Hematopoietic multipotent progenitor cell treated with erythropoietin and hydrocortisone succinate and interleukin-3 and kit ligand, for 17 days (in vitro differentiated cells): ENCODE measurements around the gene BTBD6.
"Not testable (repeated sequence)": the region's sequence is repeated elsewhere in the genome, so short reads cannot be mapped to it uniquely, and the experiment has no call there.

Experiments used
- DNase-seq: peaks from one replicate; pipeline ENCODE4 v3.0.0-alpha.2; 2015; ENCODE audit warnings: low spot score

BTBD6 gene

DNA sequence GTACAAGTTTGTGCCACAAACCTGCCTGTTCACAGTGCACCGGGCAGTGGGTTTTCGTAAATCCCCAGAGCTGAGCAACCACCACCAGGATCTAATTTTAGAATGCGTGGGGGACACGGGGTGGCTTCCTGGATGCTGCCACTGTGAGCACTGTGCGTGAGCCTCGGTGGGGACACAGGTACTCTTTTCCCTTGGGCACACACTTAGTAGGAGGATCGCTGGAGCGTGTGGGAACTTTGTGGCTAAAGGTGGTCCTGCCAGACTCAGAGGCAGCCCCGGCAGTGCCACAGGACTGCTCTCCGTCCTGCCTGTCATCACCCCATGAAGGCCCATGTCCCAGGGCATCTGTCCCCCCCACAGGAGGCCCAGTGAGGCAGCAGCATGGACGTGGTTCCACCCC, 21.1 kb downstream of the BTBD6 start:
- no peak for DNase-seq

DNA sequence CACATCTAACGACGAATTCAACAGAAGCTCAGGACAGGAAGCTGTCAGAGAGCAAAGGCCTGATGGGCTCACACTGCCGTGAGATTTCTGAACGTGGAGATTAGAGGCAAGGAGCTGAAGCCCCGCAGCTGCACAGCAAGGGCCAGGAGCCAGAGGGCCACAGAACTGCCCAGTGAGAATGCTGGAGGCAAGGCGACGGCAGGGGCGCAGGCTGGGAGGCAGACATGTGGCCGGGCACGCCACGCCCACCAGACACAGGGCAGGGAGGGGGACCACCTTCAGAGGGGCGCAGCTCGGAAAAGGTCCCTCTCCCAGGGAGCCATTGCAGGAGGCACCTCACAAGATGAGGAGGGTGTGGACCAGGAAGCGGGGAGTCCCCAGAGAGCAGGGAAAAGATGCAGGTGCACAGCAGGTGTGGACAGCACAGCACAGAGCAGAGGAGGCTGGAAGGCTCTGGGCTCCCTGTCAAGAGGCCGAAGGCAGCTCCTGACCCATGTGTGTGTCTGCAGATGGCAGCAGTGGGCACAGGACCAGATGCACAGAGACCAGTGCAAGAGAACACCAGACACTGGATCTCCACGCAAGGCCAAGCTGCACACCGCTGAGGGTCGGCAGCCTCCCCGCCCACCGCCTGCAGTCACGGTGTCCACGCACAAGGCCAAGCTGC, 23.0 kb downstream of the BTBD6 start:
- no peak for DNase-seq

DNA sequence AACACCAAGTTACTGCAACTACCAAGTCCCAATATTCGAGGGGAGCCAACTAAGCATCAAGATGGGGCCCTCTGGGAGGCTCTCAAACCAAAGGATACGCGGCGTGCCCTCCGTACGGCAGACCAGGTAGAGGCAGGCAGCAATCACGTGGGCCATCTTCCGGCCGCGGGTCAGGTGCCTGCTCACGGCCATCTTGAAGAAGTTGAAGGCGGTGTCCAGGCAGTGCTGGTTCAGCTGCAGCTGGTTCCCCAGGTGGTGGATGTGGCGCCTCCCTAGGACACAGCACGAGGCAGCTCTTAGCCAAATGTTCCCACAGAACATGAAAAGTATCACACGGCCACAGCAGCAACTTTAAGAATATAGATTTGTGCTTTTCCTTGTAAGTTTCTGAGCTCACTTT, 24.3 kb downstream of the BTBD6 start:
- DNase-seq = no peak

DNA sequence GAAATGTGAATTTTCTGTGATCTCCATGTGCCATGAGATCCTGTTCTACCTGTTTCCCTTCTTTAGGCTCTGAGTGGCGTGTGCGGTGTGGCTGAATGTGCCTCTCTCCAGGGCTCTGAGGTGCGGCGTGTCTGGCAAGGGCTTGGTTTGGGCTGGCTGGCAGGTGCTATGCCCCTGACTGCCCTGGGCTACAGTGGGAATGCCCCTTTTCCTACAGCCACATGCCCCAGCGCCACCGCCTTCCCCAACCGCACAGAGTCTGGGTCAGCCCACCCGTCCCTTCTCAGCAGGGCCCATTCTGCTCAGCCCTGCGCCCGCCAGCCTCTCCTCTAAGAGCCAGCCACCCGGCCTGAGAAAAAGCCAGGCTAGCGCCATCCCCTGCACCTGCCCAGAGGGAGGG, 24.7 kb downstream of the BTBD6 start:
- no peak for DNase-seq

DNA sequence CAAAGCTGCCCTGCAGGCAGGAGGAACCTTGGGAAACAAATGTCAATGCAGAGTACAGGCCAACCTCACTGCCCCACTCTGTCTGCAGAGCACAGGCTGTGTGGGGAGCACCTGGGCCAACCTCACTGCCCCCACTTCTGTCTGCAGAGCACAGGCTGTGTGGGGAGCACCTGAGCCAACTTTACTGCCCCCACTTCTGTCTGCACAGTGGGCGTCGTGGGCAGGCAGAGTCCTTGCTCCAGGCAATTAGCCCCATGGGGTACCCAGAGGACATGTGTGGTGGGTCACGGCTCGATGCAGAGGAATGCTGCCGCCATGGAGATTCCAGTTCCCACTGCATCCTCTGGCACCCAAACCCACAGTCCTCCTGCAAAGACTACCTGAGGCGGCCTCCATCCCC, 26.3 kb downstream of the BTBD6 start:
- no peak for DNase-seq

DNA sequence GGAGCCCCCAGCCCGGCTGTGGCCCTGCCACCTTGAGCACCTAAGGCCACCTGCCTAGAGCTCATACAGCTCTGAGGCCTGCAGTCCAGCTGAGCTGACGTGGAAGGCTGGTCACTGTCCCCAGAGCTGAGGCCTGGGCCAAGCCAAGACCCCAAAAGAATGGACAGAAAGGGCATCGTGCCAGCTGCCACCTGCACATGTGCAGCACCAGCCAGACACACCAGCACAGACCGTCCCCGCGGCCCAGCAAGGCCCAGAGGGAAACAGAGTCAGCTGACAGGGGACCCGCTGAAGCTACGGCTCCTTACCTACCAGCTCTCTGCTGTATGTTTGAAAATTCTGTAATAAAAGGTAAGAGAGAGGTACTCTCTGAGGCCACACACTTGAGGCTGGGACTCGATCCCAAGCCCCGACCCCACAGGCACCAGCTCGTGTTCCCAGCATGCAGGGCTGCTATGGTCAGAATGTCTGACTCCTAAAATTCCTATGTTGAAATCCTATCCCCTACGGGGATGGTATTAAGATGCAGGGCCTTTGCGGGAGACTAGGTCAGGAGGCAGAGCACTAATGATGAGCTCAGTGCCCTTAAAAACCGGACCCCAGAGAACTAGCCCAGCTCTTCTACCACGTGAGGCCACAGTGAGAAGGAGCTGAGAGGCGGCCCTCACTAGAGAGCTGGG, 27.1 kb downstream of the BTBD6 start:
- DNase-seq = no peak

DNA sequence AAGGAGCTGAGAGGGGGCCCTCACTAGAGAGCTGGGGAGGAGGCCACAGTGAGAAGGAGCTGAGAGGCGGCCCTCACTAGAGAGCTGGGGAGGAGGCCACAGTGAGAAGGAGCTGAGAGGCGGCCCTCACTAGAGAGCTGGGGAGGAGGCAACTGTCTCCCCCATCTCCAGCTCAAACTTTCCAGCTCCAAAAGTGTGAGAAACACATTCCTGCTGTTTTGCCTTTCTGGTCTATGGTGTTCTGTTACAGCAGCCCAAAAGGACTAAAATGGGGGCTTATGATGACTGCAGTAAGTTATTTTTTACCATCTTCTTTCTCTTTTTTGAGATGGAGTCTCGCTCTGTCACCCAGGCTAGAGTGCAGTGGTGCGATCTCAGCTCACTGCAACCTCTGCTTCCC, 29.1 kb downstream of the BTBD6 start:
- DNase-seq = not testable (repeated sequence)

DNA sequence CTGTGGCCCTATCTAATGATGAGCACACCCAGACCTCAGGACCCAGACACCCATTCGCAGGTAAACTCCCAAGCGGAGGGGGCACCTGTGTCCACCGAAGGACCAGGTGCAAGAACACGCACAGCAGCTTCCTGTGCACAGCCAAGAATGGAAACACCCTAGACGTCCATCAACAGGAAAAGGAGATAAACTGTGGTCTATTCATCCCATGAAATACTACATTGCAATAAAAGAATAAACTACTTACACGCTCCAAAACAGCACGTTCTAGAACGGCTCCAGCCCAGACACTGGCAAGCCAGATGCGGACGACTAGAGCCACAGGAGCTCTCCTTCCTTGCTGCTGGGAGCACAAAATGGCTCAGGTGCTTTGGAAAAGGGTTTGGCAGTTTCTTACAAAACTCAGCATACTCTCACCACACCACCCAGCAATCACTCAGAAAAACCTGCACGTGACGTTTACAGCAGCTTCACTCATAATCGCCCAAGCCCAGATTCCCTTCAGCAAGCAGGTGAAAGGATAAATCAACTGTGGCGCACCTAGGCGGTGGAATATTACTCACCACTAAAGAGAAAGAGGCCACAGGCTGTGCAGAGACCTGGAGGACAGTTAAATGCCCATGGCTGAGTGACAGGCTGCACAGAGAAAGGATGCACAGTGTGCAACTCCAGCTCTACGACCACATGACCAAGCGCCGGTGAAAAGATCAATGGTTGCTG, 31.5 kb downstream of the BTBD6 start:
- no peak for DNase-seq

DNA sequence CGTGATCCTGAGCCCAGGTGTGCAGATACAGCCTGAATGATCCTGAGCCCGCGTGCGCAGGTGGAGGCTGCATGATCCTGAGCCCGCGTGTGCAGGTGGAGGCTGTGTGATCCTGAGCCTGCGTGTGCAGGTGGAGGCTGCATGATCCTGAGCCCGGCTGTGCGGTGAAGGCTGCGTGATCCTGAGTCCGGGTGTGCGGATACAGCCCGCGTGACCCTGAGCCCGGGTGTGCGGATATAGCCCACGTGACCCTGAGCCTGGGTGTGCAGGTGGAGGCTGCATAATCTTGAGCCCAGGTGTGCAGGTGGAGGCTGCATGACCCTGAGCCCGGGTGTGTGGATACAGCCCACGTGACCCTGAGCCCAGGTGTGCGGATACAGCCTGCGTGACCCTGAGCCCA, 32.2 kb downstream of the BTBD6 start:
- no peak for DNase-seq

DNA sequence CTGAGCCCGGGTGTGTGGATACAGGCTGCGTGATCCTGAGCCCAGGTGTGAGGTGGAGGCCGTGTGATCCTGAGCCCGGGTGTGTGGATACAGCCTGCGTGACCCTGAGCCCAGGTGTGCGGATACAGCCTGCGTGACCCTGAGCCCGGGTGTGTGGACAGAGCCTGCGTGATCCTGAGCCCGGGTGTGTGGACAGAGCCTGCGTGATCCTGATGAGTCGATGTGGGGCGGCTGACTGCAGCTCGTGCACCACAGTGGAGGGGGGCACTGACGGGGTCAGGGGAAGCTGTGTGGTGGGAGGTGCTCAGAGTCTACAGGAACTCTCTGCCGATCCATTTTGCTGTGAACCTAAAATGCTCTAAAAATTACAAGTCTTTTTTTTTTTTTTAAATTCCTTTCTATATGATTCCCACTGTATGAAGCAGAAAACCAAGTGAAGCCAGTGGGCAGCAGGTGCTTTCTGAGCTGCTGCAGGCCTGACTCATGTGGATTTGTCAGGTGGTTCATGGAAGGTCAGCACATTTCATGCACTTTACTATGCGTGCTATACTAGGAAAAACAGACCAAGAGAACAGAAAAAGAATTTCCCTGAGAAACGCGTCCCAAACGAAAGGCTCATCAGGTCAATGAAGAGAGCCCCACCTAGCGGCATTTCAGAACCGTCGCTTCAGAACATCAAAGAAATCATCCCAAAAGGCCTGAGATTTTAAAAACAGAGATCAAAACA, 33.2 kb downstream of the BTBD6 start:
- DNase-seq = no peak

DNA sequence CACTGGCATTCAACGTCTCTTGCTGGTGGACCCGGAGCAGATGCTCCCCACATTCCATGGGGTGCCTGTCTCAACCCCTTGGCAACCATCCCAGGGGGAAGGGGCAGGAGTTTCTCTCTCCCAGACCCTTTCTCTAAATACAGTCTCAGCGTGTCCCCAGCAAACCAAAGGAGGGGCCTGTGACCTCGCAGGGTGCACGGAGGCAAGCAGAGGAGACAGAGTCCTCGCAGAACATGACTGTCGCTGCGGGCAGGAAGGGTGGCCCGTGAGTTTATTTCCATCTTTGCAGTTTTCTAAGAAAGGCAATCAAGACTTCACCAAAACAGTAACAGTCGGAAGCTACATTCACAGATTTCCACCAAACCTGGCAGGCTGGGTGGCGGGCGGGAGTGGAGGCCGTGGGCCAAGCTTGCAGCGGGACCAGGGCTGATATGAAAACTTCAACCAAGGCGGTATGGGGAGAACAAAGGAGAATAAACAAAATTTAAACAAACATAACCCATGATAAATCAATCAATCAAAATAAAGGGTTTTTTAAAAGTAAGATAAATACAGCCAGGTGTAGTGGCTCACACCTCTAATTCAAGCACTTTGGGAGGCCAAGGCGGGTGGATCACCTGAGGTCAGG, 33.9 kb downstream of the BTBD6 start:
- no peak for DNase-seq

DNA sequence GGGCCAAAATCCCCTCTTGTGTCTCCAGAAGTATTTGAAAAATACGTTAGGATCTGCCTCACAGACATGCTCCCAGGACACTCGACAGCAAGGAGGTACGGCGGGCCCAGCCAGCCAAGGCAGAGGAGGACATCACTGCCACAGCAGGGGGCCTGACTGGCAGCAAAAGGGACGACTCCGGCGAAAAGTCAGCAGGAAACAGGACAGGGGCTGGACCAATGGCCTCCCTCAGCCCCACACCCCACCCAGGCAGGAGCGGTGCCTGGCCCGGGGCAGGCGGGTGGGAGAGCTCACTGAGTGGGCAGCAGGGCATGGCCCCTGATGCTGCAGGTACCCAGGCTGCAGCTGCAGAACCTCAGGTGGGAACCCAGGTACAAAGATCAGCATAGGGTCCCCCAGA, 34.7 kb downstream of the BTBD6 start:
- no peak for DNase-seq

DNA sequence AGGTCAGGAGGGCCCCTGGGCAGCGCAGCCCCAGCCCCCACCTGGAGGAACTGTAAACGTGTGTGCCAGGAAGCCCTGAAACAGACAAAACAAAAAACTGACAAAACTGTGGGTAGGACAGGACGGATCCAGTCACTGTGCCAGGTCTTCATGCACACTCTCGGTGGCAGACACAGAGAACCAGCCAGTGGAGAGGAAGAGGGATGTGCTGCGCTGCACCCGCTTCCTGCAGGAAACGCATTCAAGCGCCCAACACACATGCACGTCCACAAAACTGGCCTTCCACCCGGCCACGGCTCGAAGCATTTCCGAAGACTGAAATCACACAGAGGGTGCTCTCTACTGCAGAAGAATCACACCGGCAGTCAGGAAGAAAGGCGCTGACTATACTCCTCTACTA, 35.6 kb downstream of the BTBD6 start:
- DNase-seq = no peak

DNA sequence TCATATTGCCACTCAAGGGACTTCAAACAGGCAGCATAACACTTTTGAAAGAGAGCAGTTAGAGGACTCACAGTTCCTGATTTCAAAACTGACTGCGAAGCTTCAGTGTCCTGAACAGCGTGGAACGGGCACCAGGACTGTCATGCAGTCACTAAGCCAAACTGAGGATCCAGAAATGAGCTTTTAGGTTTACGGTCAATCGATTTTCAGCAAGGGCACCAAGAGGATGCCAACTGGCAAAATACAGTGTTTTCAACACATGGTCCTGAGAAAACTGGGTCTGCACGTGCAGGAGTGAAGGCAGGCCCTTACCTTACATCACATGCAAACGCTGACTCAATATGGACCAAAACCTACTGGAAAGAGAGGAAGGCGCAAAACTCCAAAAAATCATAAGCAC, 36.8 kb downstream of the BTBD6 start:
- DNase-seq = no peak

DNA sequence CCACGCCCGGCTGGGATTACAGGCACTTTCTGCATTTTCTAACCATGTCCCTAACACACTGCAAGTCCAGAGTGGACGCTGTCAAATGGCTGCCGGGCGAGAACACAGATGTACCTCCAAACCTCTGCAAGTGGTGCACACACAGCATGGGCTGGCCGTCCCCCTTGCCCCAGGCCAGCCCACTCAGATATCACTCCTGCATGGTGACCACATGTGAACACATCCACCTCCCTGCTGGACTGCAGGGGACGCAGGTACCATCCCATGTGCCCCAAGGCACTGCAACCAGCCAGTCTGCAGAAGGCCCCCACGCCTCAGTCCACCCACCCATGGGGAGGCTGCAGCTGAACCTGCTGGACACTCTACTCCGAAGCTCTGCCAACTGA, 38.4 kb downstream of the BTBD6 start:
- DNase-seq = no peak

DNA sequence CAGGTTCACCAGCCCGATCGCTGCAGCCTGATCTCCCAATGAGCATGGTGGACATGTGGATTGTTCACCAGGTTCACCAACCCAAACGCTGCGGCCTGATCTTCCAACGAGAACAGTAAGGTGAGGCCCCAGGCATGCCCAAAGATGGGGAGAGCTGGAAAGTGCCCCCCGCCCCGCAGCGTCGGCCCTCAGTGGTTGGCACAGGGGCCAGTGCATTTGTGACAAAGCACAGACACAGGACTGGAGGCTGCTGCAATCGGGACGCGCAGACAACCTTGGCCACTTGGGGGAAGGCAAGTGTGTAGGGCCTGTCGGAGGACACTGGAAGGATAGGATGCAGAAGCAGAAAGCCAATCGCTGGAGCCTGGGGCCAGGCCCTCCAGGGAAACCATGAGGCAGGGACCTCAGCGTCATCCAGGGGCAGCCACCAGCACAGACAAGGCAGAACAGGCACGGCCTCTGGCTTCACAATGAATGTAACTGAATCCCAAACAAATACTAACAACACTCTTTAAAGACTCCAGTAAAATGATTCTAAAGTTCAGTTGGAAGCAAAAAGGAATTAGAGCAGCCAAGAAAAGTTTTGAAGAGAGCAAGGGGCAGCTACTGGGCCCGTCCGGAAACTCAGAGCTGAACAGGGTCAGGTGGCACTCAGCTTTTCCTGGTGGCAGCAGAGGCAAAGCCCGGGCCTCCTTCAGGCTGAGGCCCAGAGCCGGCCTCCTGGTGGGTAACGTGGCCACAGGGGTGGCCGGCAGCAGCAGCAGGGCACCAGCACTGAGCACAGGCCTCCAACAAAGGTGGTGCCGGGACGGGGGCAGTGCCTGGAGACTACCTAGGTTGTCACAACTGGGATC, 39.1 kb downstream of the BTBD6 start:
- DNase-seq = no peak

DNA sequence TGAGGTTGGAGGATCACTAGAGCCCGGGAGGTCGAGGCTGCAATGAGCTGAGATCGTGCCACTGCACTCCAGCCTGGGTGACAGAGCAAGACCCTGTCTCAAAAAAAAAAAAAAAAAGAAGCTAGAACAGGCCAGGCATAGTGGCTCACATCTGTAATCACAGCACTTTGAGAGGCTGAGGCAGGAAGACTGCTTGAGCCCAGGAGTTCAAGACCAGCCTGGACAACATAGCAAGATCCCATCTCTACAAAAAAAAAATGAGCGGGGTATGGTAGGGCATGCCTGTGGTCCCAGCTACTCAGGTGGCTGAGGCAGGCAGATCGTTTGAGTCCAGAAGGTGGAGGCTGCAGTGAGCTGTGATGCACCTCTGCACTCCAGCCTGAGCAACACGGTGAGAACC, 40.6 kb downstream of the BTBD6 start:
- not testable (repeated sequence) for DNase-seq

DNA sequence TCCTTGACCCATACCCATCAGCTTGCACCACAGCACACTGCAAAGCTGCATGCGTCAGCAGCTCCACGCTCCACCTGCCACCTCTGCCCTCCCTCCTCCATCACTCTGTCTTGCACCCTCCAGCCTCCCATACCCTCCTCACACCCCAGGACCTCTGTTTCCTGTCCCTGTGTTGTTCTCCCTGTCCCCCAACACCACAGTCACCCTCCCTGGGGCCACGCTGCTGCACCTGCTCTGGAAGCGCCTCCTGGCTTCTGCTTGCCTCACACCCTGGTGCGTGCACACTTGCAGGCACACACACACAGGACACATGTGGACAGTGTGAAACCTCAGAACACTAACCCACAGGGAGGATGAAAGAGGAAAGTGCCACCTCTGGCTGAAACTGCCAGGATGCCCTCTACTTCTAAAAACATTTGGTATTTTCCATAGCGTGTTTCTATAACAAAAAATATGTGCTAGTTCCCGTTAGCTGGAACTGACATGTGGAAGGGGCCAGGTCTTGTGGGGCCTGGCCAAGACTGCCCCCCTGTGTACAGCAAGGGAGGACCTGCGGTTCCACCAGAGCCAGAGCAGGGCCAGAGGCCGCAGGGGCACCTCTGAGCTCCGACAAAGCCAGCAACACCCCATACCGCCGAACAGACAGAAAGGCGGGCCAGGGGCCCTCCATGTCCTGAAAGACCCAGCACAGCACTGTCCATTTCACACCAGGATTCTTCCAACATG, 42.5 kb downstream of the BTBD6 start:
- DNase-seq = no peak

DNA sequence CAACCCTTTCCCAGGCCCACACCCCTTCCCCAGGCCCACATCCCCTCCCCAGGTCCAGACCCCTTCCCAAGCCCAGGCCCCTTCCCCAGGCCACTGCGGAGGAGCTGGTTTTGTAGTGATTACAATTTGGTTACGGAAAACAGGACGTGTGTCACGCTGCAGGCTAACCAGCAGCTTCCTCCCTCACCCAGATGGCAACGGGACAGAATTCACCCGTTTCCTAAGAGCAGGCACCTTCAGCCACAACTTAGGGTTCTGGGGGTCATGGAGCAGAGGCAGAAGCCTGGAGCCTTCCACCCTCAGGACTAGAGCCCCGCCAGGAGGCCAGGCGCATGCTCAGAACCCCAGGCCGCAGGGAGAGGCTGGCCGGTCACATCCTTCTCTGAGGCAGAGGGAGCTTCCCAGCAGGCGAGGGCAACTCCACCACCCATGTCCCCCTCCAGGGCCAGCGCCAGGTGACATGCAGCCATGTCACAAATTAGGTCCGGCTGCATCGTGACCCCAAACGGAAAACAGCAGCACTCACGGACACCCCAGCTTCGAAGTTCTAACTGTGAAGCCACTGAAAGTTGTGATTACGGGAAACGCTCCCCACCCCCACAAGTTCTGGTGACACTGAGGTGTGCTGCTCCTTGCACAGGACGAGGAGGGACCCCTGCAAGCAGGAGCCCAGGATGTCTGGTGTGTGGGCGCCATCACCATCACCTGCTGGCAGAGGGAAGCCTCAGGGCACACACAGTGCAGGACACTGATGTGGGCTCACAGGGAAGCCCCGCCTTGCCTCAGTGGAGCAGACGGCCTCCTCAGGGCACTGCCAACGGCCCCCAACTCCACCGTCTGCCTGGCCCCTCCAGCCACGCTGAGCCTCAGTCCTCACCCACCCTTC, 44.7 kb downstream of the BTBD6 start:
- DNase-seq = no peak

DNA sequence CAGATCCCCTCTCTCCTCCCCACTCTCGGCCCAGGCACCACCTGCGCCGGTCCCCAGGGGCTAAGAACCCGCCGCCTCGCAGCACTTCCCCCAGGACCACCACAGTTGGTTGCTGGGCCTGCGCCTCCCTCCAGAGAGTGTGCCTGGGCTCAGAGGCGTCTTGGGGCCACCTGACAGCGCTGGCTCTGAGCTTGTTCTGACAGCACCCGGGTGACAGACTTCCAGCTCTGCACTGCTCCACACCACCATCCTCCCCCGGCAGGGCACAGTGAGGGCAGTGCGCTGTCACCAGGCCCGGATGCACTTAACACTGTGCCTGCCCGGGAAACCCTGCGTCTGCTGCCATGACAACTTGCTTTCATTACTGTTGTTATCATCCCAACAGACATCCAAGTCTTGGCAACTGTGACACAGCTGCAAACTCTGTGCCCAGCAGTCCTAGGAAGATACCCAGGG, 45.8 kb downstream of the BTBD6 start:
- DNase-seq = no peak
